ENCODE measurements around the gene TMEM14B.
"Not testable (repeated sequence)": the region's sequence is repeated elsewhere in the genome, so short reads cannot be mapped to it uniquely, and the experiment has no call there.

The TMEM14B gene

DNA sequence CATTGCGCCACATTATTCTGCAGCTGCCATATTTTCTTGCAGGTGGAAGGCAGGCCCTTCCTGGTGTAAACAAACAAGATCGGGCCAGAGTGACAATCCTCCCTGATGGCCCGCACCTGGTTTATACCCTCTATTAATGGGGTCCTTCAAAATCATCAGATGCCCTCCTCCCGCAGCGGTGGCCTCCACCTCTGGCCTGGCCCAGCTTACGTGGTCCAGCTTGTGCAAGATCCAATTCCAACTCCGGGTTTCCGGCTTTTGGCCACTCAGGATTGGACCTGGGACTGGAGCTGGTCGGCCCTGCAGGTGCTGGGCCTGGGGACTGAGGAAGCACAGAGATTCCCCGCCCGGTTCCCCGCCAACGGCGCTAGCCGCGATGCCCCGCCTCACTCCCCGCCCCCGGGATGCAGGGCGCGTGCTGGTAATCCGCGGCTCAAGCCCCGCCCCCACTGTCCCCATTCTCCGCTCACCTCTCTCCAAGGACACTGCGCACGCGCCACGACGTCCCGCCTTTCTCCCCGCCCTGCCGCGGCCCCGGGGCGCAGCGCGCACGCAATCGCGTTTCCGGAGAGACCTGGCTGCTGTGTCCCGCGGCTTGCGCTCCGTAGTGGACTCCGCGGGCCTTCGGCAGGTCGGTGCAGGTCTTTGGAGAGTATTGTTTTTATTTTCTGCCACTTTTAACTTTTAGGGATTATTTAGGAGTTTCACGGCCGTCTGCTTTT is at the start of gene TMEM14B:
TSS of gene TMEM14B (plus strand) at position 555 of the 722 bp plus-strand sequence. CDS start 1,441 bp downstream, outside the sequence.
- DNase-seq (ENCODE audit: low read depth): peak; percentile 91

GRCh38 chr6:10713962-10714361 is 33.6 kb upstream of the TMEM14B start:
- DNase-seq (ENCODE audit: low read depth): no peak

GRCh38 chr6:10719296-10719963 is 28.2 kb upstream of the TMEM14B start:
- DNase-seq (ENCODE audit: low read depth): peak; percentile 5

DNA sequence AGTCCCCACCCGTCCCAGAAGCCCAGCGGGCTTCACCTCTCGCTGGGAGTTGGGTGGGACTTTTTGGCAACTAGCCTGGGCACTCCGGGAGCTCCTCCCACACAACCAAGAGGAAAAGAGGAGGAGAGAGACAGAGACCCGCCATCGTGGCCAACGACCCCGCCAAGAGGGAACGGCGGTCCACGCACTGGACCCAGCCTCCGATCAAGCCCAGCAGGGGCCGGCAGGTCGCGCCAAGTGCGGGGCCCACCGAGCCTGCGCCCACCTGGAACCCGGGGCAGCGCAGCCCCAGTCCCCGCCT is 27.7 kb upstream of the TMEM14B start:
- DNase-seq (ENCODE audit: low read depth): peak; percentile 10

- no peak for DNase-seq (ENCODE audit: low read depth)
Observed at GRCh38 chr6:10720265-10720959, 27.2 kb upstream of the TMEM14B start.

DNA sequence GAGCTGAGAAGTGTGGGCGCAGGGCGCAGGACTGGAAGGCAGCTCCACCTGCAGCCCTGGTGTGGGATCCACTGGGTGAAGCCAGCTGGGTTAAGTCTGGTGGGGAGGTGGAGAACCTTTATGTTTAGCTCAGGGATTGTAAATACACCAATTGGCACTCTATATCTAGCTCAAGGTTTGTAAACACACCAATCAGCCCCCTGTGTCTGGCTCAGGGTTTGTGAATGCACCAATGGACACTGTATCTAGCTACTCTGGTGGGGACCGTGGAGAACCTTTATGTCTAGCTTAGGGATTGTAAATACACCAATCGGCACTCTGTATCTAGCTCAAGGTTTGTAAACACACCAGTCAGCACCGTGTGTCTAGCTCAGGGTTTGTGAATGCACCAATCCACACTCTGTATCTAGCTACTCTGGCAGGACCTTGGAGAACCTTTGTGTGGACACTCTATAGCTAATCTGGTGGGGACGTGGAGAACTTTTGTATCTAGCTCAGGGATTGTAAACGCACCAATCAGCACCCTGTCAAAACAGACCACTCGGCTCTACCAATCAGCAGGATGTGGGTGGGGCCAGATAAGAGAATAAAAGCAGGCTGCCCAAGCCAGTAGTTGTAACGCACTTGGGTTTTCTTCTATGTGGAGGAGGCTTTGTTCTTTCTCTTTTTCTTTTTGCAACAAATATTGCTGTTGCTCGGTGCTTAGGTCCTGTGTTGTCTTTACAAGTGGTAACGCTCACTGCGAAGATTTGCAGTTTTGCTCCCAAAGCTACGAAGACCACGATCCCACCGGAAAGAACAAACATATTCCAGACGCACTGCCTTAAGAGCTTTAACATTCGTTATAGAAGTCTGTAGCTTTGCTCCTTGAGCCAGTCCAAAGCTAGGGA is 26.4 kb upstream of the TMEM14B start:
- not testable (repeated sequence) for DNase-seq (ENCODE audit: low read depth)

GRCh38 chr6:10721850-10722569 is 25.6 kb upstream of the TMEM14B start:
- no peak for DNase-seq (ENCODE audit: low read depth)

- DNase-seq (ENCODE audit: low read depth): no peak
Observed at GRCh38 chr6:10722570-10722819, 25.1 kb upstream of the TMEM14B start.

- DNase-seq (ENCODE audit: low read depth): peak; percentile 97
Observed at GRCh38 chr6:10722820-10723566, 24.6 kb upstream of the TMEM14B start, which contains the start of gene TMEM14C. TMEM14C (plus strand) TSS chr6:10723070; CDS start chr6:10724614, 1,544 bp downstream.

- DNase-seq (ENCODE audit: low read depth): peak; percentile 9
Observed at GRCh38 chr6:10723567-10723881, 24.1 kb upstream of the TMEM14B start.

- DNase-seq (ENCODE audit: low read depth): no peak
Observed at GRCh38 chr6:10725044-10725443, 22.6 kb upstream of the TMEM14B start.

- no peak for DNase-seq (ENCODE audit: low read depth)
Observed at GRCh38 chr6:10725716-10726115, 21.9 kb upstream of the TMEM14B start.

DNA sequence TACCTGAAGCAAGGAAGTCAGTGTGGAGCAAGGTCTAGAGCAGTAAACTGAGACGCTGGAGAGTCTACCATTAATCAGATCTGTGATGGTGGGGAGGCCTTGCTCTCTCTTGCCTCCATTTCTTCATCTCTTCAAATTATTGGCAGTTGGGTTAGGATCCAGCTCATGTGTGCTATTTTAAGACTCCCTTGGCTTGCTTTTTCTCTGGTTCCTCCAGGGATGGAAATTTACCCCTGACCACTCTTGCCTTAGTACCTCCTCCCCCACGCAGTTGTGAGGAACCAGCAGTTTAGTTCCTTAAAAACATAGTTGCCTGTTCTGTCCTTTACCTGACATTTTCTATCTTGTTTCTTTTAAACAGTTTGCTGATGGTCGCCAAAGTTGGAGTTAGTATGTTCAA is 17.4 kb upstream of the TMEM14B start:
- no peak for DNase-seq (ENCODE audit: low read depth)

DNA sequence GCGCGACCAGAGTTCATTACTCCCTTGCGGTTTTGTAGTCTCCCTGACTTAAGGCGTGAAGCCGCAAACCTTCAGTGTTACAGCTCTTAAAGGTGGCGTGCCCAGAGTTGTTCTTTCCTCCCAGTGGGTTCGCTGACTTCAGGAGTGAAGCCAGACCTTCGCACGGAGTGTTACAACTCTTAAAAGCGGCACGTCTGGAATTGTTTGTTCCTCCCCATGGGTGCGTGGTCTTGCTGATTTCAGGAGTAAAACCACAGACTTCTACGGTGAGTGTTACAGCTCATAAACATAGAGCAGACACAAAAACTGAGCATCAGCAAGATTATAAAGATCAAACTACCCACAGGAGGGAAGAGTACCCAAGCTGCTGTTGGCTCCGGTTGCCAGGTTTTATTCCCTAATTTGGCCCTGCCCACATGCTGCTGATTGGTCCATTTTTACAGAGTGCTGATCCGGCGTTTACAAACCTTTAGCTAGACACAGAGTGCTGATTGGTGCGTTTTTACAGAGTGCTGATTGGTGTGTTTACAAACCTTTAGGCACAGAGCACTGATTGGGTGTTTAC is 14.4 kb upstream of the TMEM14B start:
- DNase-seq (ENCODE audit: low read depth): no peak

GRCh38 chr6:10733863-10734262 is 13.7 kb upstream of the TMEM14B start:
- DNase-seq (ENCODE audit: low read depth): no peak

DNA sequence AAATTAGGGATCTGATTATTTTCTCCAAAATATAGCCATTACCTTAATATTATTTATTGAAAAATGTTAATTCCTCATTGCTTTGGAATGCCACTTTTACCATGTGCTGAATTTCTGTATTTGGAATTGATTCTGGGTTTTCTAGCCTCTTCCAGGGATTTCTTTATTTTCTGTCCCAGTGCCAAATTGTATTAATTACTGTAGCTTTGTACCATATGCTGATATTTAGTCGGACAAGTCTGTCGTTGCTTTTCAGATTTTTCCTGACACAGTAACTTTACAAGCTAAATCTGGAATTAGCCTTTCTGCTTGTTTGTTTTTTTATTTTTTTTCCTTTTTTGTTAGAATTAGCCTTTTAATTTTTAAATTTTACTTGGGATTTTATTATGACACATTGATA is 10.9 kb upstream of the TMEM14B start:
- DNase-seq (ENCODE audit: low read depth): no peak

DNA sequence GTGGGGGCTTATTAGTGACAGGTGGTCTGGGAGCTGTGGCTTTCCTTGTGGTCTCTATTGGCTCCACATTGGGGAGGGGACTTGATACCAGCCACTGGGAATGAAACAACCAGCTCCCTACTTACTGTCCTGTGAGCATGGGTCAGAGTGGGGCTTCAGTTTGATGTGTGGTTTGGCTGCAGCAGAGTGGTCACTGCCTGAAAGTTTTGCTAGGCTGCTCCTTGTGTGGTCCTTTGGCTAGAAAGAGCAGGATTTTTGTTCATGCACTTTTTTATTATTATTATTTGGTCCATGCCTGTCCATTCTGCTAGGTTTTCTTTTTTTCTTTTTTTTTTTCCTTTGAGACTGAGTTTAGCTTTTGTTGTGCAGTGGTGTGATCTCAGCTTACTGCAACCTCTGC is 7.5 kb upstream of the TMEM14B start:
- DNase-seq (ENCODE audit: low read depth): no peak

DNA sequence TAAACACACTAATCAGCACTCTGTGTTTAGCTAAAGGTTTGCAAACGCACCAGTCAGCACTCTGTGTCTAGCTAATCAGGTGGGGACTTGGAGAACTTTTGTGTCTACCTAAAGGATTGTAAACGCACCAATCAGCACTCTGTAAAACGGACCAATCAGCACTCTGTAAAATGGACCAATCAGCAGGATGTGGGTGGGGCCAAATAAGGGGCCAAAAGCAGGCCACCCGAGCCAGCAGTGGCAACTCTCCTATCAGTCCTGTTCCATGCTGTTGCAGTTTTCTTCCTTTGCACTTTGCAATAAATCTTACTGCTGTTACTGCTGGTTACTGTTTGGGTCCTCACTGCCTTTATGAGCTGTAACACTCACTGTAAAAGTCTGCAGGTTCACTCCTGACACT is 6.0 kb upstream of the TMEM14B start:
- DNase-seq (ENCODE audit: low read depth): not testable (repeated sequence)

DNA sequence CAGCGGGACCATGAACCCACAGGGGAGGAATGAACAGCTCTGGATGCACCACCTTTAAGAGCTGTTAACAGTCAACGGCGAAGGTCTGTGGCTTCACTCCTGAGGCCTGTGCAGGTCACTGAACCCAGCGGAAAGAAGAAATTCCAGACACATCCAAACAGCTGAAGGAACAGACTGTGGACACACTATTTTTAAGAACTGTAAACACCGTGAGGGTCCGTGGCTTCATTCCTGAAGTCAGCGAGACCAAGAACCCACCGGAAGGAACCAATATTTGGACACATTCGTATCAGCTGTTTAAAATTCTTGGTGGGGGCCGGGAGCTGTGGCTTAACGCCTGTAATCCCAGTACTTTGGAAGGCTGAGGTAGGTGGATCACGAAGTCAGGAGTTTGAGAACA is 5.4 kb upstream of the TMEM14B start:
- no peak for DNase-seq (ENCODE audit: low read depth)

GRCh38 chr6:10743515-10743914 is 4.1 kb upstream of the TMEM14B start:
- DNase-seq (ENCODE audit: low read depth): no peak

GRCh38 chr6:10745116-10745515 is 2.5 kb upstream of the TMEM14B start:
- DNase-seq (ENCODE audit: low read depth): no peak
